Stimulated activated CD4-positive, alpha-beta T cell treated with anti-CD3 and anti-CD28 coated beads, TNF-alpha, amount 100 ng/mL, for 24 hours (primary cell): ENCODE measurements around the gene ITGAE.

Experiments
- DNase-seq, 3 experiments: peaks; one replicate each; pipeline ENCODE4 v3.0.0-alpha.2; 2020; ENCODE audit warnings: low read depth in 3 of 3

ITGAE gene

GRCh38 chr17:3817851-3818605, 17.0 kb upstream of the ITGAE start:
- no peak for DNase-seq

- no peak for DNase-seq
These were observed 14.9 kb upstream of the ITGAE start for GRCh38 chr17:3815925-3816324.

DNA sequence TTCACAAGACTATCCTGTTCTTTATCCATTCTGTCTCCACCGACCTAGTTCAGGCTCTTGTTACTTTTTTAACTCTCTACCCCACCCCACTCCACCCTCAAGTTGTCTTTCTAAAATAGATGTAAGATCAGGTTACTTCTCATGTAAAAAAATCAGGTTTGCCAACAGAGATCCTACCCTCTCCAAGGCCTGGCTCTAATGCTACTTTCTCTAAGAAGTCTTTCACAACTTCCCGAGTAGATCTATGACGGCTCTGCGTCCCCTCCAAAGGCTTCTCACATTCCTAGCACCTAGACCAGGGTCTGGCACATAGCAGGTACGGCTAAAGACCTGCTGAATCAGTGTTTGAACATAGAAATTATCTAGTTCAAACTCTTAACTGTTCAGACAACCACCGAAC, 14.1 kb upstream of the ITGAE start:
- DNase-seq: no peak

DNA sequence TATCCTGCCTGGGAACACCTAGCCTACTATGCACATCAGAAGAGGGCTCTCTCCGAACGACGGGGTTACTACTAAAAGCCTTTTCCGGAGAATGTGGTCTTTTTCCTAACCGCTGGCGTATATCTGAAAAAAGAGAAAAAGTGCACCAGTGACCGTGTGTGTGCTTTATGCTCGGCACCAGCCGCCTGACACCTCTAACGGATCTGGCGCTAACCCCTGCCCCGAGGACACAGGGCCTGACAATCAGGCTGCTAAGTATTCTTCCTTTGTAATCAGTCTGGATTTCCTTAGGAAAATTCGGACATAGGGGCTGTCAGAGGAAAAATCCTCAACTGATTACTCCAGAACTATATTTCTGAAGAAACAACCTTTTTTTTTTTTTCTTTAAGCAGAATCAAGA, 13.4 kb upstream of the ITGAE start:
- no peak for DNase-seq

DNA sequence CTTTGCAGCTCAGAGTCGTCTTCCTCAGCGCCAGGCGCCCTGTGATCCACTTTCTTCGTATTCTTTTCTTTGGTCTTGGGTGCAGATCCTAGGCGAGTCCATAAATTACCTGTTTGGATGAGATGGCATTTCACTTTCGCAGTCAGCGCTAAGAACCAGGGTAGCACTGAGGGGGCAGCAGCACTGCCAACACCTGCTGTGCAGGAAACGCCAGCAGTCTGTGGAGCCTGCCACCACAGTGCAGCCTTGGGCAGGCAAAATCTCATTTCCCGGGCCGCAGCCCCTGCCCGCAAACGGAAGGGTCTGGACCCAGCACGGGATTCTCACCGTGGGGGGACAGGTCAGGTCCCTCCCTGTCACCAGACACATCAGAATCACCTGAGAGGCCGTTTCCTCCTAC, 12.2 kb upstream of the ITGAE start:
- no peak for DNase-seq

DNA sequence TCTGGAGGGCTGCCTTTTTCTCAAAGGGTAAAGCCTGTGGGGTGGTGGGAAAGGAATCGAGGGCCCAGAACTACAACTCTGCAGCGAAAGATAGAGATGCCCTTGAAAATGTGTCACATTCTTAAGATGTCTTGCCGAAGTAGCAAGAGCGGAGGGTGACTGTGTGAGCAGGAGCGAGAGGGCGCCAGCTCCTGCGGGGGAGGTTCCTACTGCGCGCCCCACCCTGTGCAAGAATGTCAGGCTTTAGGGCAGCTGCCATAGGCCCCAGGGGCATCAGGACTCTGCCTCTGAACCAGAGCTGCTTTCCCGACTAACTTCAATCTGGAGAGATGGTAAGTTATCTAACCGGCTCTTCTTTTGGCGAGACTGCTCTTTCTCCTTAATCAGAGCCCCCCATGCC, 11.8 kb upstream of the ITGAE start:
- no peak for DNase-seq

DNA sequence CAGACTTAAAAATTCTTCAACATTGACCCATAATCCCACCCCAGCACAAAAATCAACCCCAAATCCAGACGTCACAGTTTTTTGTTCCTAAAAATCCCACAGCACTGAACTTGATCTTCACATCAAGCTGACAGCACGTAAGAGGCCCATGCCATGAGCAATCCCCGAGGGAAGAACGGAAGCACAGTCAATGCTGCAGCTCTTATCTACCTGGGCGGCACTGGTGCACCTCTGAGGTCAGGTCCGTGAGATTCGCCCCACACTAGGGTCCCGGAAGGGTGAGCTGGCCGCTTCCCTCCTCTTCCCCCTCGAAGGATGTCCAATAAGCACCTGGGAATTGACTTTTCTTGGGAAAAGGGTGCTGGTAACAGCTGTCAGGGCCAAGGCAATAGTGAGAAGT, 11.3 kb upstream of the ITGAE start:
- no peak for DNase-seq

GRCh38 chr17:3810019-3810418, 9.0 kb upstream of the ITGAE start:
- DNase-seq: no peak

DNA sequence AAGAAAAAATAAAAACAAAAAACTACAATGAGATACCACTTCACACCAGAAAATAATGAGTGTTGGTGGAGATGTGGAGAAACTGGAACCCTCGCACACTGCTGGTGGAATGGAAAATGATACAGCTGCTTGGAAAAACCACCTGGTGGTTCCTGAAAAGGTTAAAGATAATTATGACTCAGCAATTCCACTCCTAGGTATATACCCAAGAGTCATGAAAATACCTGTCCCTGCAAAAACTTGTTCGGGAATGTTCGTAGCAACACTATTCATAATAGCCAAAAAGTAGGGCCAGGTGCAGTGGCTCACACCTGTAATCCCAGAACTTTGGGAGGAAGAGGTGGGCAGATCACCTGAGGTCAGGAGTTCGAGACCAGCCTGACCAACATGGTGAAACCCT, 8.1 kb upstream of the ITGAE start:
- no peak for DNase-seq

GRCh38 chr17:3808701-3809100, 7.7 kb upstream of the ITGAE start:
- DNase-seq: no peak

GRCh38 chr17:3805581-3805980, 4.6 kb upstream of the ITGAE start:
- no peak for DNase-seq

GRCh38 chr17:3804503-3804931, 3.5 kb upstream of the ITGAE start:
- DNase-seq: no peak

DNA sequence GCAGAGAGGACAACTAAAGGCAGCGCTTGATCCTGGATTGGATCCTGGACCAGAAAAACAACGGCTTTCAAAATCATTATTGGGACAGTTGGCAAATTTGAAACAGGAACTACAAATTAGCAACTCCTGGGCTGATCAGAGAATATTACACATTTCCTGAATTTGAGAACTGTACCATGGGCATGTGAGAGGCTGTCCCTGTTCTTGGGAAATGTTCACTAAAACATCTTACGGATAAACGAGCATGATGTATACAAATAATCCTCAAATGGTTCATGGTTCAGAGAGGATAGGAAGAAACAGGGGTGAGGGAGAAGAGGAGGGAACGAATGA, 2.3 kb upstream of the ITGAE start:
- DNase-seq: no peak

DNA sequence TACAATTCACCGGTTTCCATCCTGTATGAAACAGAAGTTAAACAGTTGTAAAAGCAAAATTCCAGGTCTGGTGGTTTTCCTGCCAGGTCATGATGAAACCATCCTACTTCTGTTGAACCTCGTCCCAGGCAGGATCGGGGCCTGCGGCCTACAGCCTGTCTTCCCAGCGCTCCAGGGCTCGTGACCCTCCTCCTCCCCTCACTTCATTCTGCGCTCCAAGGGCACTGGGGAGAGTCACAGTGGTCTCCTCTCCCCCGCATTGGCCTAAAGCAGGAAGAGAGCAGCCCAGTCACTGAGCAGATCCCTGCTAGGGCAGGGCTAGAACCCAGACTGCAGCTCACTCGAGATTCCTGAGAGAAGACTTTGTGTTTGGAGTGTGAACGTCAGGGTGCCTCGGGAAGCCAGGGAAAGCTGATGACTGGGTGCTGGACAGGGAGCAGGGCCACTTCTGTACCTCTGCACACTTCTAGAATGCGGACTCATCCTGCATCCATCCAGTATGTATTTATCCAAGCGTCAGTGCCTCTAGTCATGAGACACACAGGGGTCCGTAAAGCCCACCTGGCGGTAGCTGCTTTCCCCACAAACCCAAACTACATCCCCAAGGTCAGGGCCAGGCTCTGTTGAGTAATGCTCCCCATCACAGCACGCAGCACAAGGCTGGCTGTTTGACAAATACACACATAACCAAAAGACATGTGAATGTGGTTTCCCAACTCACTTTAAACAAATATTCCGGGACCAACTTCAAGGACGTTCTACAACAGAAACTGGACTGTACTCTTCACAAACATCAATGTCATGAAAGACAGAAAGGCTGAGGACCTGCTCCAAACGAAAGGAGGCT, 1.7 kb upstream of the ITGAE start:
- DNase-seq: no peak

DNA sequence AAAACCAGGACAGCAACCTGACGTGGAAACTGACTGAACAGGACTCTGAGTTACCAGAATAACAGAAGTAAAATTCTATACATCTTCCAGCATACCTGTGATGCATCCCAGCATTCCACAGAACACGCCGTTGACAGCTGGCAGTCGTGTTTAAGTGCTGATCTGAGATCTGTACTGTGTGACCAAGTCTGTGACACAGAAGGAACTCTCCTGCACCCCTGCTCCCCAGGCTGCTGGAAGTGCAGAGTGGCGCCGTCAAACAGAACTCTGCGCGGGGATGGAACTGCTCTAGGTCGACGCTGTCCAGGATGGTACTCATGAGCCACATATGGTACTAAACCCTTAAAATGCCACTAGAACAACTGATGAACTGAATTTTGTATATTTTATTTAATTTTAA, 804 bp upstream of the ITGAE start:
- no peak for DNase-seq

DNA sequence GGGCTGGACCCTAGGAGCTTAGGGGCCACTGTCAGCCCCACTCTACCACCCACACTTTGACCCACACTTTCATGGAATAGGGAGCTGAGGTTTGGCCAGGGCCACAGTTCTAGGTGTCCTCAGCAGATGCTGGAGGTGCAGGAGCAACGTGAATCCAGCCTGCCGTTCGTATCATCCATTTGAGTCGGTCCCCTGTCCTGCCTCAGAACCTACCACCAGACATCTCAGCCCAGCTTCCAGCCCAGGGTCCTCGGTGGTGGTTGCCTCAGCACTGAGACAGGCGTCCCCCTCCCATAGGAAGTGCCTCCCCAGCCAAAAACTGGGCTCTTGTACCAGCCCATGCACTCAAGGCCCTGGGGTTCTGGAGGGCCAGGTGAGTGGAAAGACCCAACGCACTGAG, 359 bp upstream of the ITGAE start:
- no peak for DNase-seq

DNA sequence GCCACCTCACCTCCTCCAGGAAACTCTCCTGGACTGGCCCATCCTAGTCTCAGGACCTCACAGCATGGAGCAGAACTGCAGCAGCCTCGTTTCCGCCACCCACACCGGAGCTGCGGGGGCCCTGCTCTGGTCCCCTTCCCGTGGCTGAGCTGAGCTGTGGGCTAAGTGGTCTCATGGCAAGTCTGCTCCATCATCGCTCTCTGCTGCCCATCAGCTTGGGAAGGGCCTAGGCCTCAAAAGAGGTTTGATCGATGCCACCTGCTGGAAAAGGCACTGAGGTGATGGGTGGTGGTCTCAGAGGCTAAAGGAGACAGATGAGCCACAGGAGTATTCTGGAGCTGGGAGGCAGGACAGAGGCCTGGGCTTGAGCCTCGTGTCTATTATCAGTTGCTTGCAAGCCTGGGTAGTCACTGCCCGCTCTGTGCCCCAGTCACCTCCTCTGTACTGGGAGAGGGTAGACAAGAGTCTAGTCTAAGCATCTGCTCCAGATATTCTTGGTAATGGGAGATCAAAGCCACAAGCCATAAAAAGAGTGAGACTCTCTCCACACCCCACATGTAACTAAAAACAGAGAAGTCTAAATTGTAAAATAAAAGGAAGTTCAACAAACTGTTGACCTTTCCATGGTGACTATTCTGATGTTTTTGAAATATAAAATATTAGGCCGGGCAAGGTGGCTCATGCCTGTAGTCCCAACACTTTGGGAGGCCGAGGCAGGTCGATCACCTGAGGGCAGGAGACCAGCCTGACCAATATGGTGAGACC, 1.6 kb downstream of the ITGAE start:
- DNase-seq: no peak

GRCh38 chr17:3798273-3799180, 2.5 kb downstream of the ITGAE start:
- DNase-seq: no peak

DNA sequence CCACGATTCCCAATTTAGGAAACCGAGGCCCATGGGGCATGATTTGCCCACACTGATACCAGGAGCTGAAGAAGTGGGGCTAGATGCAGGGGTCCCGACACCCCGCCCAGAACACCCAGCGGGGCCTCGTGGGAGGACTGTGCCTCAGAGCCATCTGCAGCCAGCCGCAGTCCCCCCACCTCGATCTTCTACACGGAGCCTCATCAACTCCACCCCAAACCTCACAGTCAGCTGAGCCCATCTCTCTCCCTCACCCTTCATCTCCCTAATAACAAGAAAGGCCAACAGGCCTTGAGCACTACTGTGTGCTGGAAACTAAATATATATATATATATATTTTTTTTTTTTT, 4.2 kb downstream of the ITGAE start:
- no peak for DNase-seq

DNA sequence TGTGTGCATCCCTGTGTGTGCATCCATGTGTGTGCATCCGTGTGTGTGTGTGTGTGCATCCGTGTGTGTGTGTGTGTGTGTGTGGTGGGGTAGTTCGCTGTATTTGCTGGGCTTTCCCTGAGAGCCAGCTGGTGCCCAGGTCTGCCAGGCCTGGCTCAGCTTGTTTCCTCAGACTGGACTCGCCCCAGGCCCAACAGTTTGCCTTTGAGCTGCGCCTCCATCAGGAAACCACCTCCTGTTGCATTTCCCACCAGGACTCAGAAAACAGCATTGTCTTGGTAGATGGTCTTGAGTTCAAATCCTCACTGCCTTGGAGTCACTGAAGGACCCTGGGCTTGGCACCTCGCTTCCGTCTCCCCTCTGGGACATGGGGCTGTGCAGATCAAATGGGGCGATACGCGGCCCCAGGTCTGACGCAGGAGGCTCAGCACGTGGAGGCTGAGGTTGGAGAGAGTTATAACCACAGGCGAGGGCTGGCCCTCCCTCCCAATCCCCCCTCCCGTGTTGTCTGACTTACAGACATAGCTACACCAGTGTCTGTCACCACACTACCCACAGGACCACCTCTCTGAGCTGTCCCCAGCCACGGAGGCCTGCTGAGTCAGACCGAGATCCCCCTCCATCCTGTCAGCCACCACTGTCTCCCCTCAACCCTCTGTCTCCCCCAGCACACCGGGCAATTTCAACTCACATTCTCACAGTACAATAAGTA, 4.7 kb downstream of the ITGAE start:
- peak in 2 of 3 experiments; percentile 50 to 67 for DNase-seq
